Loucy (cell line): ENCODE data around the gene TRAF2.

Source experiments
- EZH2phosphoT487 ChIP-seq: fragments of 200-600 bp; IDR thresholded peaks from 2 replicates; pipeline ENCODE4 v1.6.1; 2018; ENCODE audit warnings: antibody characterized with exemption, mild to moderate bottlenecking, moderate library complexity, borderline replicate concordance
- TF ChIP-seq, protein P1 (sequence below): fragments of 200-600 bp; sonication (generic); conservative IDR thresholded peaks from 2 replicates; pipeline ENCODE4 v1.5.1; 2014; ENCODE audit warnings: mild to moderate bottlenecking, antibody characterized with exemption, low read length

GRCh38 chr9:136900988-136901515 is 14.7 kb downstream of the TRAF2 start:
- TF ChIP-seq, protein P1, sequence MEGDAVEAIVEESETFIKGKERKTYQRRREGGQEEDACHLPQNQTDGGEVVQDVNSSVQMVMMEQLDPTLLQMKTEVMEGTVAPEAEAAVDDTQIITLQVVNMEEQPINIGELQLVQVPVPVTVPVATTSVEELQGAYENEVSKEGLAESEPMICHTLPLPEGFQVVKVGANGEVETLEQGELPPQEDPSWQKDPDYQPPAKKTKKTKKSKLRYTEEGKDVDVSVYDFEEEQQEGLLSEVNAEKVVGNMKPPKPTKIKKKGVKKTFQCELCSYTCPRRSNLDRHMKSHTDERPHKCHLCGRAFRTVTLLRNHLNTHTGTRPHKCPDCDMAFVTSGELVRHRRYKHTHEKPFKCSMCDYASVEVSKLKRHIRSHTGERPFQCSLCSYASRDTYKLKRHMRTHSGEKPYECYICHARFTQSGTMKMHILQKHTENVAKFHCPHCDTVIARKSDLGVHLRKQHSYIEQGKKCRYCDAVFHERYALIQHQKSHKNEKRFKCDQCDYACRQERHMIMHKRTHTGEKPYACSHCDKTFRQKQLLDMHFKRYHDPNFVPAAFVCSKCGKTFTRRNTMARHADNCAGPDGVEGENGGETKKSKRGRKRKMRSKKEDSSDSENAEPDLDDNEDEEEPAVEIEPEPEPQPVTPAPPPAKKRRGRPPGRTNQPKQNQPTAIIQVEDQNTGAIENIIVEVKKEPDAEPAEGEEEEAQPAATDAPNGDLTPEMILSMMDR = no peak
- no peak for TF ChIP-seq EZH2phosphoT487
